DND-41 (cell line): ENCODE results near the gene ARPIN.
"Not testable (repeated sequence)": the region's sequence is repeated elsewhere in the genome, so short reads cannot be mapped to it uniquely, and the experiment has no call there.

Experiments used
- EZH2 ChIP-seq: IDR thresholded peaks from 3 replicates; pipeline ENCODE4 v1.6.1; 2012; ENCODE audit warnings: borderline replicate concordance, low read depth, mild to moderate bottlenecking, moderate library complexity, low read length, inconsistent platforms; ENCODE audit not compliant: severe bottlenecking
- TF ChIP-seq, protein P1 (sequence below): IDR thresholded peaks from 2 replicates; pipeline ENCODE4 v1.5.1; 2012; ENCODE audit warnings: borderline replicate concordance, low read length, moderate library complexity, mild to moderate bottlenecking; ENCODE audit not compliant: poor library complexity, severe bottlenecking; ENCODE audit errors: extremely low read depth

DNA sequence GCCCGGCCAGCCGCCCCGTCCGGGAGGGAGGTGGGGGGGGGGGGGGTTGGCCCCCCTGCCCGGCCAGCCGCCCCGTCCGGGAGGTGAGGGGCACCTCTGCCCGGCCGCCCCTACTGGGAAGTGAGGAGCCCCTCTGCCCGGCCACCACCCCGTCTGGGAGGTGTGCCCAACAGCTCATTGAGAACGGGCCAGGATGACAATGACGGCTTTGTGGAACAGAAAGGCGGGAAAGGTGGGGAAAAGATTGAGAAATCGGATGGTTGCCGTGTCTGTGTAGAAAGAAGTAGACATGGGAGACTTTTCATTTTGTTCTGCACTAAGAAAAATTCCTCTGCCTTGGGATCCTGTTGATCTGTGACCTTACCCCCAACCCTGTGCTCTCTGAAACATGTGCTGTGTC, 57.9 kb downstream of the ARPIN start:
- TF ChIP-seq, protein P1, sequence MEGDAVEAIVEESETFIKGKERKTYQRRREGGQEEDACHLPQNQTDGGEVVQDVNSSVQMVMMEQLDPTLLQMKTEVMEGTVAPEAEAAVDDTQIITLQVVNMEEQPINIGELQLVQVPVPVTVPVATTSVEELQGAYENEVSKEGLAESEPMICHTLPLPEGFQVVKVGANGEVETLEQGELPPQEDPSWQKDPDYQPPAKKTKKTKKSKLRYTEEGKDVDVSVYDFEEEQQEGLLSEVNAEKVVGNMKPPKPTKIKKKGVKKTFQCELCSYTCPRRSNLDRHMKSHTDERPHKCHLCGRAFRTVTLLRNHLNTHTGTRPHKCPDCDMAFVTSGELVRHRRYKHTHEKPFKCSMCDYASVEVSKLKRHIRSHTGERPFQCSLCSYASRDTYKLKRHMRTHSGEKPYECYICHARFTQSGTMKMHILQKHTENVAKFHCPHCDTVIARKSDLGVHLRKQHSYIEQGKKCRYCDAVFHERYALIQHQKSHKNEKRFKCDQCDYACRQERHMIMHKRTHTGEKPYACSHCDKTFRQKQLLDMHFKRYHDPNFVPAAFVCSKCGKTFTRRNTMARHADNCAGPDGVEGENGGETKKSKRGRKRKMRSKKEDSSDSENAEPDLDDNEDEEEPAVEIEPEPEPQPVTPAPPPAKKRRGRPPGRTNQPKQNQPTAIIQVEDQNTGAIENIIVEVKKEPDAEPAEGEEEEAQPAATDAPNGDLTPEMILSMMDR, result not testable (repeated sequence)
- TF ChIP-seq EZH2, result not testable (repeated sequence)
